Activated naive CD4-positive, alpha-beta T cell treated with anti-CD3 and anti-CD28 coated beads, Interleukin-2, amount 50 U/mL, for 72 hours (primary cell): ENCODE data around the gene NPAS3. TPM values are rescaled to one million over a fixed set of nuclear protein-coding genes. Genes with fewer than 3 reads are reported as not detected.

ENCODE experiments used
- ATAC-seq, 2 donors: fragments of 150-1000 bp; cut with Tn5 transposase; 2 replicates each; pipeline ENCODE4 v1.10.0; 2021; ENCODE audit warnings: mild to moderate bottlenecking in 2 of 2, moderate library complexity in 2 of 2
- DNase-seq, 2 donors: peaks; one replicate each; pipeline ENCODE4 v3.0.0; 2021 to 2022; ENCODE audit warnings: low spot score in 2 of 2
- H3K27ac Mint-ChIP-seq, 2 donors: one replicate each; pipeline ENCODE4 v1.8.0; 2022; ENCODE audit warnings: mild to moderate bottlenecking in 2 of 2, mixed read lengths in 2 of 2
- H3K36me3 Mint-ChIP-seq, 2 donors: one replicate each; pipeline ENCODE4 v1.8.0; 2022; ENCODE audit warnings: mixed read lengths in 2 of 2
- H3K9me3 Mint-ChIP-seq, 2 donors: one replicate each; pipeline ENCODE4 v1.8.0; 2022; ENCODE audit warnings: mixed read lengths in 2 of 2
- total RNA-seq, 2 donors: library from RNA; stranded (reverse); gene quantifications; one replicate each; pipeline ENCODE4 v1.2.3, GENCODE V29; 2022

The NPAS3 gene
- total RNA-seq, 2 donors from 2014 or later, result not detected

GRCh38 chr14:33480887-33481184, 542.2 kb downstream of the NPAS3 start:
- Mint-ChIP-seq H3K36me3 (no peaks in the 10 kb centered on the region), H3K27ac (no peak overlapping the region), H3K9me3 (peaks cover 4 to 5% of the 10 kb centered on the region in 2 donors)
- ATAC-seq, result no peak
- DNase-seq, result no peak

- DNase-seq (no peak), ATAC-seq (no peak)
- Mint-ChIP-seq H3K9me3 (peaks cover 4 to 5% of the 10 kb centered on the region in 2 donors), H3K36me3 (no peaks in the 10 kb centered on the region), H3K27ac (no peak overlapping the region)
Observed at GRCh38 chr14:33483110-33483509, 544.4 kb downstream of the NPAS3 start.

GRCh38 chr14:33483541-33483940, 544.9 kb downstream of the NPAS3 start:
- H3K36me3 Mint-ChIP-seq, result no peaks in the 10 kb centered on the region
- H3K9me3 Mint-ChIP-seq, result peaks cover 4 to 5% of the 10 kb centered on the region in 2 donors
- no peak overlapping the region for H3K27ac Mint-ChIP-seq
- DNase-seq (no peak), ATAC-seq (no peak)

- no peak for ATAC-seq
- no peaks in the 10 kb centered on the region for H3K36me3 Mint-ChIP-seq
- DNase-seq, result no peak
- no peak overlapping the region for H3K27ac Mint-ChIP-seq
- peaks cover 4 to 5% of the 10 kb centered on the region in 2 donors for H3K9me3 Mint-ChIP-seq
Observed at GRCh38 chr14:33484264-33484663, 545.6 kb downstream of the NPAS3 start.

- no peak overlapping the region for H3K27ac Mint-ChIP-seq
- no peaks in the 10 kb centered on the region for H3K36me3 Mint-ChIP-seq
- H3K9me3 Mint-ChIP-seq, result no peaks in the 10 kb centered on the region
- no peak for DNase-seq
- no peak for ATAC-seq
Observed at GRCh38 chr14:33486332-33486890, 547.7 kb downstream of the NPAS3 start.

GRCh38 chr14:33488582-33488981, 549.9 kb downstream of the NPAS3 start:
- no peak for ATAC-seq

GRCh38 chr14:33490555-33490954, 551.9 kb downstream of the NPAS3 start:
- peaks cover 0 to 7% of the 10 kb centered on the region in 2 donors for H3K36me3 Mint-ChIP-seq
- H3K9me3 Mint-ChIP-seq, result peaks cover 9 to 13% of the 10 kb centered on the region in 2 donors
- H3K27ac Mint-ChIP-seq, result no peak overlapping the region
- ATAC-seq (no peak), DNase-seq (no peak)

More at GRCh38 chr14:33488582-33488981, 549.9 kb downstream of the NPAS3 start:
- Mint-ChIP-seq H3K9me3 (peaks cover 0 to 6% of the 10 kb centered on the region in 2 donors), H3K27ac (no peak overlapping the region), H3K36me3 (no peaks in the 10 kb centered on the region)
- no peak for DNase-seq

GRCh38 chr14:33491112-33491511, 552.4 kb downstream of the NPAS3 start:
- H3K27ac Mint-ChIP-seq, result no peak overlapping the region
- H3K36me3 Mint-ChIP-seq, result peaks cover 0 to 11% of the 10 kb centered on the region in 2 donors
- ATAC-seq (no peak), DNase-seq (no peak)
- peaks cover 14 to 18% of the 10 kb centered on the region in 2 donors for H3K9me3 Mint-ChIP-seq

GRCh38 chr14:33492491-33492890, 553.8 kb downstream of the NPAS3 start:
- Mint-ChIP-seq H3K27ac (no peak overlapping the region), H3K36me3 (peaks cover 0 to 11% of the 10 kb centered on the region in 2 donors)
- no peak for DNase-seq

GRCh38 chr14:33493266-33493665, 554.6 kb downstream of the NPAS3 start:
- ATAC-seq, result no peak
- Mint-ChIP-seq H3K9me3 (peaks cover 14 to 23% of the 10 kb centered on the region in 2 donors), H3K27ac (no peak overlapping the region), H3K36me3 (peaks cover 0 to 11% of the 10 kb centered on the region in 2 donors)
- DNase-seq, result no peak

More at GRCh38 chr14:33492491-33492890, 553.8 kb downstream of the NPAS3 start:
- ATAC-seq, result no peak
- peaks cover 14 to 23% of the 10 kb centered on the region in 2 donors for H3K9me3 Mint-ChIP-seq

GRCh38 chr14:33493990-33494389, 555.3 kb downstream of the NPAS3 start:
- DNase-seq (no peak), ATAC-seq (no peak)
- Mint-ChIP-seq H3K36me3 (peaks cover 0 to 11% of the 10 kb centered on the region in 2 donors), H3K27ac (no peak overlapping the region), H3K9me3 (peaks cover 14 to 23% of the 10 kb centered on the region in 2 donors)

- ATAC-seq, result no peak
- H3K36me3 Mint-ChIP-seq, result peaks cover 0 to 11% of the 10 kb centered on the region in 2 donors
- H3K9me3 Mint-ChIP-seq, result peaks cover 20 to 25% of the 10 kb centered on the region in 2 donors
- H3K27ac Mint-ChIP-seq, result no peak overlapping the region
- DNase-seq, result no peak
Observed at GRCh38 chr14:33499687-33500086, 561.0 kb downstream of the NPAS3 start.

- Mint-ChIP-seq H3K9me3 (peaks cover 16 to 22% of the 10 kb centered on the region in 2 donors), H3K27ac (no peak overlapping the region), H3K36me3 (no peaks in the 10 kb centered on the region)
- no peak for ATAC-seq
- DNase-seq, result no peak
Observed at GRCh38 chr14:33504246-33505099, 565.8 kb downstream of the NPAS3 start.

GRCh38 chr14:33505266-33505962, 566.7 kb downstream of the NPAS3 start:
- Mint-ChIP-seq H3K27ac (no peak overlapping the region), H3K9me3 (peaks cover 16 to 22% of the 10 kb centered on the region in 2 donors), H3K36me3 (no peaks in the 10 kb centered on the region)
- ATAC-seq (no peak), DNase-seq (no peak)

- DNase-seq (no peak), ATAC-seq (no peak)
- Mint-ChIP-seq H3K27ac (no peak overlapping the region), H3K9me3 (peaks cover 16 to 22% of the 10 kb centered on the region in 2 donors), H3K36me3 (no peaks in the 10 kb centered on the region)
Observed at GRCh38 chr14:33505963-33506329, 567.3 kb downstream of the NPAS3 start.

- DNase-seq (no peak), ATAC-seq (no peak)
- Mint-ChIP-seq H3K36me3 (no peaks in the 10 kb centered on the region), H3K27ac (no peak overlapping the region), H3K9me3 (peaks cover 13 to 15% of the 10 kb centered on the region in 2 donors)
Observed at GRCh38 chr14:33508126-33509062, 569.7 kb downstream of the NPAS3 start.
